SJCRH30 (cell line): ENCODE results near the gene SDHC. TPM values are rescaled to one million over a fixed set of nuclear protein-coding genes. Genes with fewer than 3 reads are reported as not detected.
"Not testable (repeated sequence)": the region's sequence is repeated elsewhere in the genome, so short reads cannot be mapped to it uniquely, and the experiment has no call there.

Experiments
- DNase-seq, 2 experiments: peaks; one replicate each; pipeline ENCODE4 v3.0.0-alpha.2; 2015 to 2020
- H3K27ac ChIP-seq: fragments of 250-450 bp; sonication (Bioruptor Pico); 2 replicates; pipeline ENCODE4 v1.5.1; 2020; ENCODE audit warnings: mild to moderate bottlenecking, moderate library complexity
- H3K27me3 ChIP-seq: fragments of 250-450 bp; sonication (Bioruptor Pico); 2 replicates; pipeline ENCODE4 v1.5.1; 2020; ENCODE audit warnings: mild to moderate bottlenecking, moderate library complexity
- H3K36me3 ChIP-seq: fragments of 250-450 bp; sonication (Bioruptor Pico); 2 replicates; pipeline ENCODE4 v1.5.1; 2020; ENCODE audit warnings: mild to moderate bottlenecking, moderate library complexity
- H3K4me1 ChIP-seq: fragments of 250-450 bp; sonication (Bioruptor Pico); 2 replicates; pipeline ENCODE4 v1.5.1; 2020; ENCODE audit warnings: mild to moderate bottlenecking, moderate library complexity
- H3K4me3 ChIP-seq: fragments of 250-450 bp; sonication (Bioruptor Pico); 2 replicates; pipeline ENCODE4 v1.5.1; 2020; ENCODE audit warnings: mild to moderate bottlenecking, moderate library complexity
- H3K9me3 ChIP-seq: fragments of 250-450 bp; sonication (Bioruptor Pico); replicated peaks from 2 replicates; pipeline ENCODE4 v1.5.1; 2020; ENCODE audit warnings: mild to moderate bottlenecking, moderate library complexity
- total RNA-seq: library from RNA; depleted of rRNA; stranded (reverse); fragments of >200 nt; shearing (Covaris generic); gene quantifications from 2 replicates; pipeline ENCODE4 v1.2.3, GENCODE V29; 2014; rRNA removed

Gene SDHC
- total RNA-seq, 1 experiment from 2014 or later = 61.8 TPM

DNA sequence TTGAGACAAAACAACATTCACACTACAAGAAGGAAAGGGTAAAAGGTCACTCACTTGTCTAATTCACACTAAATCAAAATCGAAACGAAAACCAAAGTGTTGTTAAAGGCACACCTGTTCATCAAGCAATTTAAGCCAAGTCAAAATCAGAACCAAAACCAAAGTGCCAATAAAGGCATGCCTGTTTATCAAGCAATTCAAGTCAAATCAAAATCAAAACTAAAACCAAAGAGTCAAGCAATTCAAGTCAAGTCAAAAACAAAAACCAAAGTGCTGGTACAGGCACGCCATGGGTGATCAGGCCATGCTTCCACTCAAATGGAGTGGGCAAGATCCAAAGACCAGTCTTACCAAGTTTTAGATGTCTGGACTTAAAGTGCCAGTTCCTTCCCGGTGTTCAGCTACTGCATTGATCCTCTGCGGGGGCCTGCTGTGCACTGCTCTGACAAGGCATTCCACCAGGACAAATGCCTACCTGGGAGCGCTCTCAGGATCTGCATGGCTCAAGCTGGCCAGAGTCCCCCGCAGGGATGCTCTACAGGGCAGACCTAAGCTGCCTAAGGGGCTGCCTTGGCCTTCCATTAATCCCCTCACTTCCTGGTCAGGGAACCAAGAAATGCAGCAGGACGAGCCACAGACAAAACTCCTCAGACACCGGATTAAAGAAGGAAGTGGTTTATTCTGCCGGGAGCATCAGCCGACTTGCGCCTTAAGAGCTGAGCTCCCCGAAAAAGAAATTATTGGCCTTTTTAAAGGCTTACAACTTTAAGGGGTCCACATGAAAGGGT is 95.9 kb downstream of the SDHC start:
- DNase-seq, H3K36me3 ChIP-seq, H3K27ac ChIP-seq, H3K4me3 ChIP-seq, H3K9me3 ChIP-seq, H3K4me1 ChIP-seq, H3K27me3 ChIP-seq: not testable (repeated sequence)

DNA sequence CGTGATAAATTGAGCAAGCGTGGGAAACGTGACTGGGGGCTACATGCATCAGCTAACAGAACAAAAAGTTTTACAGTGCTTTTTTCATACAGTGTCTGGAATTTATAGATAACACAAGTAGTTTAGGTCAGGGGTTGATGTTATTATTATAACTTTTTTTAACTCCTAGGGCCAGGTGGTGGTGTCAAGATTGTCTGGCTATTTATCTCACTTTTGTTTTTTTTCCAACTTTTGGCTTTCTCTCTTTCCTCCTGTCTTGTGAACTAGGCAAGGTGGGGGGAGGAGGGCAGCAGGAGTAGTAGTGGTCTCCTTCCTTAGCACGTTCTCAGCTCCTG is 96.4 kb downstream of the SDHC start:
- not testable (repeated sequence) for H3K27ac ChIP-seq, H3K27me3 ChIP-seq, H3K36me3 ChIP-seq, H3K4me1 ChIP-seq, DNase-seq, H3K9me3 ChIP-seq, H3K4me3 ChIP-seq

Other genes starting within 250 kb of the SDHC start
- 0.12 and 0.23 TPM in 2 replicates for gene ARHGAP30, start 244.5 kb upstream of the SDHC start, total RNA-seq
- gene NECTIN4, start 224.8 kb upstream of the SDHC start, total RNA-seq = 0.04 TPM in 1 of 2 replicates, not detected in the other
- not detected in 2 replicates for gene KLHDC9, start 216.0 kb upstream of the SDHC start, total RNA-seq
- 78.2 and 78.5 TPM in 2 replicates for gene PFDN2, start 196.3 kb upstream of the SDHC start, total RNA-seq
- 12.8 and 17.2 TPM in 2 replicates for gene NIT1, start 196.3 kb upstream of the SDHC start, total RNA-seq
- 19.4 and 24.1 TPM in 2 replicates for gene DEDD, start 181.7 kb upstream of the SDHC start, total RNA-seq
- gene UFC1, start 160.4 kb upstream of the SDHC start, total RNA-seq = 51.6 and 53.0 TPM in 2 replicates
- gene USP21, start 154.9 kb upstream of the SDHC start, total RNA-seq = 16.0 and 17.6 TPM in 2 replicates
- 11.1 and 13.5 TPM in 2 replicates for gene PPOX, start 148.0 kb upstream of the SDHC start, total RNA-seq
- 31.4 and 36.3 TPM in 2 replicates for gene B4GALT3, start 136.9 kb upstream of the SDHC start, total RNA-seq
- 9.6 and 11.0 TPM in 2 replicates for gene ADAMTS4, start 115.3 kb upstream of the SDHC start, total RNA-seq
- 60.3 and 60.5 TPM in 2 replicates for gene NDUFS2, start 112.0 kb upstream of the SDHC start, total RNA-seq
- gene FCER1G, start 99.1 kb upstream of the SDHC start, total RNA-seq = 0.28 and 0.30 TPM in 2 replicates
- not detected in 2 replicates for gene APOA2, start 90.8 kb upstream of the SDHC start, total RNA-seq
- gene TOMM40L, start 88.3 kb upstream of the SDHC start, total RNA-seq = 8.0 and 8.9 TPM in 2 replicates
- gene NR1I3, start 76.2 kb upstream of the SDHC start, total RNA-seq = not detected in 2 replicates
- 0.28 TPM in 1 of 2 replicates, not detected in the other for gene PCP4L1, start 55.6 kb upstream of the SDHC start, total RNA-seq
- 0.71 and 1.1 TPM in 2 replicates for gene MPZ, start 4.4 kb upstream of the SDHC start, total RNA-seq
- gene CFAP126, start 53.5 kb downstream of the SDHC start, total RNA-seq = not detected in 2 replicates
- 1.1 and 1.8 TPM in 2 replicates for gene FCGR2A, start 191.1 kb downstream of the SDHC start, total RNA-seq
- 0.13 and 0.18 TPM in 2 replicates for gene HSPA6, start 210.2 kb downstream of the SDHC start, total RNA-seq
- gene FCGR3A, start 235.4 kb downstream of the SDHC start, total RNA-seq = not detected in 2 replicates